K562 (cell line): Measurements from ENCODE around the gene ZPBP. TPM values are rescaled to one million over a fixed set of nuclear protein-coding genes. Genes with fewer than 3 reads are reported as not detected.
A peak's percentile ranks its signal among the peaks of the same experiment; 100 is the strongest.

Experiments used
- ATAC-seq: fragments of 200-7000 bp; cut with Tn5 transposase; 3 replicates; pipeline ENCODE4 v1.9.1; 2020; ENCODE audit warnings: moderate library complexity
- BruUV-seq: library from RNA; stranded (reverse); fragments of 400-500 nt; replicated peaks from 2 replicates; lab custom pipeline; 2021; lab: Mats Ljungman, UMichigan
- CTCF ChIA-PET: fragments of 300-600 bp; formaldehyde crosslinking; extraction: SDS; loops from one replicate; lab custom pipeline; 2021; ENCODE audit warnings: low intra/inter-chr PET ratio; lab: Yijun Ruan, JAX
- POLR2A ChIA-PET: fragments of 300-600, 350-650 bp; sonication (Branson Sonifier 250); formaldehyde crosslinking; extraction: SDS; loops from one replicate; lab custom pipeline; 2021; ENCODE audit warnings: antibody characterized with exemption, inconsistent platforms; lab: Yijun Ruan, JAX
- DNase-seq, 4 experiments: peaks; one replicate each; pipeline versions ENCODE4 v3.0.0 to v3.0.0-alpha.2; 2011 to 2018; ENCODE audit warnings: low spot score in 3 of 4, mixed read lengths in 3 of 4; ENCODE audit errors: extremely low read depth in 1 of 4
- FAIRE-seq: peaks from 2 replicates; lab custom pipeline; 2011; peaks lifted over from hg19 to GRCh38; lab: Jason Lieb, UNC
- H2AFZ ChIP-seq: 2 replicates; pipeline ENCODE4 v1.6.0; 2011; ENCODE audit warnings: low read depth, low read length, control low read depth, inconsistent platforms
- H3K27ac ChIP-seq: fragments of 200-600 bp; 3 replicates; pipeline ENCODE4 v1.8.0; 2011; ENCODE audit warnings: low read depth, mild to moderate bottlenecking, control low read depth, inconsistent platforms, low read length, moderate library complexity, mixed read lengths; ENCODE audit errors: extremely low read depth
- H3K27me3 ChIP-seq, 2 experiments: fragments of 300-600 bp in 1 of 2; 2 replicates in 1 of 2; 3 replicates in 1 of 2; pipeline versions ENCODE4 v1.6.0 to v1.8.0; 2011; ENCODE audit warnings: inconsistent platforms in 2 of 2, low read length in 2 of 2, mild to moderate bottlenecking in 1 of 2, mixed read lengths in 1 of 2, moderate library complexity in 1 of 2; ENCODE audit not compliant: control insufficient read depth in 2 of 2, insufficient read depth in 2 of 2
- H3K36me3 ChIP-seq: fragments of 300-600 bp; 3 replicates; pipeline ENCODE4 v1.8.0; 2011; ENCODE audit warnings: mild to moderate bottlenecking, low read length, inconsistent platforms; ENCODE audit not compliant: control insufficient read depth, insufficient read depth
- H3K4me1 ChIP-seq, 2 experiments: fragments of 200-600 bp in 1 of 2; replicated peaks in 1 of 2; 2 replicates in 1 of 2; 3 replicates in 1 of 2; pipeline versions ENCODE4 v1.5.1 to v1.8.0; 2011; ENCODE audit warnings: inconsistent platforms in 2 of 2, low read length in 2 of 2, mild to moderate bottlenecking in 1 of 2, mixed read lengths in 1 of 2, moderate library complexity in 1 of 2; ENCODE audit not compliant: control insufficient read depth in 2 of 2, insufficient read depth in 2 of 2
- H3K4me2 ChIP-seq: 2 replicates; pipeline ENCODE4 v1.6.1; 2011; ENCODE audit warnings: low read length, control low read depth, inconsistent platforms, mixed read lengths; ENCODE audit not compliant: insufficient read depth
- H3K4me3 ChIP-seq: fragments of 200-600 bp; sonication (generic), shearing (Covaris generic); 2 replicates; pipeline ENCODE4 v1.5.1; 2016; ENCODE audit warnings: control low read depth, inconsistent platforms
- H3K79me2 ChIP-seq: fragments of 200-600 bp; 3 replicates; pipeline ENCODE4 v1.8.0; 2011; ENCODE audit warnings: low read length, inconsistent platforms; ENCODE audit not compliant: control insufficient read depth, insufficient read depth
- H3K9ac ChIP-seq, 2 experiments: 2 replicates each; pipeline versions ENCODE4 v1.6.0 to v1.6.1; 2011; ENCODE audit warnings: low read depth in 2 of 2, low read length in 2 of 2, control low read depth in 1 of 2, inconsistent platforms in 1 of 2, mild to moderate bottlenecking in 1 of 2, mixed read lengths in 1 of 2; ENCODE audit not compliant: insufficient read depth in 1 of 2
- H3K9me1 ChIP-seq: one replicate; pipeline ENCODE4 v1.6.0; 2011; ENCODE audit warnings: inconsistent platforms, mild to moderate bottlenecking, low read length, moderate library complexity; ENCODE audit not compliant: control insufficient read depth, insufficient read depth
- H3K9me3 ChIP-seq: replicated peaks from 2 replicates; pipeline ENCODE4 v1.5.1; 2011; ENCODE audit warnings: low read depth, low read length, inconsistent platforms; ENCODE audit not compliant: control insufficient read depth, insufficient read depth
- H4K20me1 ChIP-seq: replicated peaks from 2 replicates; pipeline ENCODE4 v1.6.1; 2011; ENCODE audit warnings: low read length, inconsistent platforms, mixed read lengths; ENCODE audit not compliant: control insufficient read depth, insufficient read depth
- DIDO1 ChIP-seq: fragments of 450-650 bp; IDR thresholded peaks from 2 replicates; pipeline ENCODE4 v1.6.1; 2016; ENCODE audit warnings: low read depth, missing biosample characterization, missing genetic modification characterization
- XRCC3 ChIP-seq: fragments of 450-650 bp; IDR thresholded peaks from 2 replicates; pipeline ENCODE4 v1.6.1; 2017; ENCODE audit warnings: mild to moderate bottlenecking, moderate library complexity
- WGBS: fragments of 100-300 bp; shearing (Covaris generic); methylation state at CpG from one replicate; pipeline ENCODE4 v1.1.6; 2016; ENCODE audit warnings: low coverage, mixed read lengths; ENCODE audit not compliant: insufficient coverage; ENCODE audit errors: missing lambda C conversion rate; 5-methylcytosine and 5-hydroxymethylcytosine counted together
- in situ Hi-C: fragments of 300-500 bp; cut with MboI; formaldehyde crosslinking; loops from 4 replicates; pipeline ENCODE4 v1.15.0; 2018; ENCODE audit warnings: inconsistent platforms, mixed read lengths
- intact Hi-C: fragments of 100-400 bp; cut with micrococcal nuclease; formaldehyde crosslinking; loops from 2 replicates; pipeline ENCODE4 v1.14.2; 2022
- polyA plus RNA-seq, 8 experiments: library from polyadenylated mRNA; depleted of rRNA in 4 of 8; stranded (reverse) in 5 of 8; unstranded in 3 of 8; fragments of >200 nt; fragmentation: Nextera tagmentation in 2 of 8; fragmentation: Illumina TruSeq in 1 of 8; extraction: Ambion mirVana in 2 of 8; extraction: Trizol in 1 of 8; gene quantifications; 2 replicates each; pipeline versions ENCODE4 v1.2.1 to v1.2.3, GENCODE V29; 2011 to 2014; ENCODE audit warnings: inconsistent platforms in 1 of 8, missing spikeins in 1 of 8
- total RNA-seq, 7 experiments: library from RNA; depleted of rRNA in 6 of 7; stranded (reverse); fragments of >200 nt in 6 of 7; fragmentation: Illumina TruSeq in 2 of 7; extraction: Trizol in 2 of 7; gene quantifications; 2 replicates each; pipeline versions ENCODE4 v1.2.1 to v1.2.3, GENCODE V29; 2011 to 2021; ENCODE audit warnings: low replicate concordance in 1 of 7
- TF ChIP-seq, protein P1 (sequence below), 2 experiments: fragments of 450-650 bp; IDR thresholded peaks; 2 replicates each; pipeline ENCODE4 v1.6.1; 2018; ENCODE audit warnings: mild to moderate bottlenecking in 2 of 2, low read depth in 1 of 2; ENCODE audit not compliant: partially characterized antibody in 2 of 2

Gene ZPBP
- total and polyA plus RNA-seq, 9 of the 15 experiments (the other 6 are each of a cell fraction or from before 2014, with no cell fraction given), result not detected

DNA sequence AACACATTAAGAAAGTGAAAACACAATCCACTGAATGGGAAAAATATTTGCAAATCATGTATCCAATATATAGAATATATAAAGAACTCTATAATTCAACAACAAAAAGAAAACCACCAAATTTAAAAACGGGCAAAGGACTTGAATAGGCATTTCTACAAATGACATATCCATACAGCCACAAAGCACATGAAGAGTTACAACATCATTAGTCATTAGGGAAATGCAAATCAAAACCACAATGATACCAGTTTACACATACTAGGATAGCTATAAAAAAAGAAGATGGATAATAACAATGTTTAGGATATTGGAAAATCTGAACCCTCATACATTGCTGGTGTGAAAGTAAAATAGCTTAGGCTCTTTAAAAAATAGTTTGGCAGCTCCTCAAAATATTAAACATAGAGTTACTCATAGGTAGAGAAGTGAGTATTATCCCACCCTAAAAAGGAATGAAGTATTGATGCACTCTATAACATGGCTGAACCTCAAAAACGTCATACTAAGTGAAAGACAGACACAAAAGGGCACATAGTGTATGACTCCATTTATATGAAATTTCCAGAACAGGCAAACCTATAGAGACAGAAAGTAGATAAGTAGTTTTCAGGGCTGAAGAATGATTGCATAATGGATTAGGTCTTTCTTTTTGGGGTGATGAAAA is 4.5 kb downstream of the ZPBP start:
- ChIA-PET POLR2A (no interaction called here), CTCF (no interaction called here)
- TF ChIP-seq XRCC3 (no peak), DIDO1 (tag) (no peak)
- TF ChIP-seq, protein P1, sequence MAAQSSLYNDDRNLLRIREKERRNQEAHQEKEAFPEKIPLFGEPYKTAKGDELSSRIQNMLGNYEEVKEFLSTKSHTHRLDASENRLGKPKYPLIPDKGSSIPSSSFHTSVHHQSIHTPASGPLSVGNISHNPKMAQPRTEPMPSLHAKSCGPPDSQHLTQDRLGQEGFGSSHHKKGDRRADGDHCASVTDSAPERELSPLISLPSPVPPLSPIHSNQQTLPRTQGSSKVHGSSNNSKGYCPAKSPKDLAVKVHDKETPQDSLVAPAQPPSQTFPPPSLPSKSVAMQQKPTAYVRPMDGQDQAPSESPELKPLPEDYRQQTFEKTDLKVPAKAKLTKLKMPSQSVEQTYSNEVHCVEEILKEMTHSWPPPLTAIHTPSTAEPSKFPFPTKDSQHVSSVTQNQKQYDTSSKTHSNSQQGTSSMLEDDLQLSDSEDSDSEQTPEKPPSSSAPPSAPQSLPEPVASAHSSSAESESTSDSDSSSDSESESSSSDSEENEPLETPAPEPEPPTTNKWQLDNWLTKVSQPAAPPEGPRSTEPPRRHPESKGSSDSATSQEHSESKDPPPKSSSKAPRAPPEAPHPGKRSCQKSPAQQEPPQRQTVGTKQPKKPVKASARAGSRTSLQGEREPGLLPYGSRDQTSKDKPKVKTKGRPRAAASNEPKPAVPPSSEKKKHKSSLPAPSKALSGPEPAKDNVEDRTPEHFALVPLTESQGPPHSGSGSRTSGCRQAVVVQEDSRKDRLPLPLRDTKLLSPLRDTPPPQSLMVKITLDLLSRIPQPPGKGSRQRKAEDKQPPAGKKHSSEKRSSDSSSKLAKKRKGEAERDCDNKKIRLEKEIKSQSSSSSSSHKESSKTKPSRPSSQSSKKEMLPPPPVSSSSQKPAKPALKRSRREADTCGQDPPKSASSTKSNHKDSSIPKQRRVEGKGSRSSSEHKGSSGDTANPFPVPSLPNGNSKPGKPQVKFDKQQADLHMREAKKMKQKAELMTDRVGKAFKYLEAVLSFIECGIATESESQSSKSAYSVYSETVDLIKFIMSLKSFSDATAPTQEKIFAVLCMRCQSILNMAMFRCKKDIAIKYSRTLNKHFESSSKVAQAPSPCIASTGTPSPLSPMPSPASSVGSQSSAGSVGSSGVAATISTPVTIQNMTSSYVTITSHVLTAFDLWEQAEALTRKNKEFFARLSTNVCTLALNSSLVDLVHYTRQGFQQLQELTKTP (IDR thresholded peaks at IDR 0.05; ENCODE audit: low read depth in 1 of 2, partially characterized antibody in 2 of 2), result peak in 1 of 2 experiments; percentile 66
- no peak overlapping the region for H3K4me2 ChIP-seq
- no TSS peak for BruUV-seq
- no peaks in the 10 kb centered on the region for H4K20me1 ChIP-seq
- DNase-seq (no peak), ATAC-seq (no peak), FAIRE-seq (no peak)
- no peaks in the 10 kb centered on the region for H3K9me1 ChIP-seq
- H2AFZ ChIP-seq, result no peak overlapping the region
- 0% methylated on average over 2 of the region's 2 CpGs for WGBS
- H3K36me3 ChIP-seq, result no peaks in the 10 kb centered on the region
- no peaks in the 10 kb centered on the region for H3K79me2 ChIP-seq
- no peak overlapping the region for H3K4me3 ChIP-seq
- peaks cover 0 to 5% of the 10 kb centered on the region in 2 experiments; a peak in 1 of 5 replicates for H3K4me1 ChIP-seq
- no peak overlapping the region for H3K9ac ChIP-seq
- in situ Hi-C loops (no loop called here), intact Hi-C loops (no loop called here)
- no peak overlapping the region for H3K27ac ChIP-seq
- peaks cover 0 to 7% of the 10 kb centered on the region in 2 experiments; a peak in 1 of 5 replicates for H3K27me3 ChIP-seq
- no peaks in the 10 kb centered on the region for H3K9me3 ChIP-seq
